ENCODE measurements around the gene ARHGEF28.

ARHGEF28 gene

DNA sequence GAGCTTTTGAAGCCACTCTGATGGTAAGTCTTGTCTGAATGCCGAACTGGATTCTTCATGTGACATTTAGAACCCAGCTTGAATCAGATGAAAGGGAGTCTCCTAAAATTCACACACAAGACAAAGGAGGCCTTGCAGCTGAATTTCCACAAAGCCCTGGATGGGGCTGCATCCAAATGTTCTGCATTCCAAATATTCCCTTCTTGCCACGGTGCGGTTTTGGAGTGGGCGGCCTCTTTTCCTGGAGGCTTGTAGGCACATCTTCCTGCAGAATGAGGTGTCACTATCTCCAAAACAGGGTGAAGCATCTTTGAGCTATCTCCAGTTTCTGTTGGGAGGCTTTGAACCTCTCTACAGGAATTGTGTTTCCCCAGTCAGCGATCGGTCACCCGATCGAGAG lies 342.7 kb downstream of the ARHGEF28 start:
- no peak for DNase-seq
- no peak overlapping the region for H3K27ac ChIP-seq
- no peak overlapping the region for H3K4me3 ChIP-seq (ENCODE audit: low read depth, low read length)
- TF ChIP-seq, protein P1, sequence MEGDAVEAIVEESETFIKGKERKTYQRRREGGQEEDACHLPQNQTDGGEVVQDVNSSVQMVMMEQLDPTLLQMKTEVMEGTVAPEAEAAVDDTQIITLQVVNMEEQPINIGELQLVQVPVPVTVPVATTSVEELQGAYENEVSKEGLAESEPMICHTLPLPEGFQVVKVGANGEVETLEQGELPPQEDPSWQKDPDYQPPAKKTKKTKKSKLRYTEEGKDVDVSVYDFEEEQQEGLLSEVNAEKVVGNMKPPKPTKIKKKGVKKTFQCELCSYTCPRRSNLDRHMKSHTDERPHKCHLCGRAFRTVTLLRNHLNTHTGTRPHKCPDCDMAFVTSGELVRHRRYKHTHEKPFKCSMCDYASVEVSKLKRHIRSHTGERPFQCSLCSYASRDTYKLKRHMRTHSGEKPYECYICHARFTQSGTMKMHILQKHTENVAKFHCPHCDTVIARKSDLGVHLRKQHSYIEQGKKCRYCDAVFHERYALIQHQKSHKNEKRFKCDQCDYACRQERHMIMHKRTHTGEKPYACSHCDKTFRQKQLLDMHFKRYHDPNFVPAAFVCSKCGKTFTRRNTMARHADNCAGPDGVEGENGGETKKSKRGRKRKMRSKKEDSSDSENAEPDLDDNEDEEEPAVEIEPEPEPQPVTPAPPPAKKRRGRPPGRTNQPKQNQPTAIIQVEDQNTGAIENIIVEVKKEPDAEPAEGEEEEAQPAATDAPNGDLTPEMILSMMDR (IDR thresholded peaks at IDR 0.05; ENCODE audit: low read depth, low read length): no peak
- H3K36me3 ChIP-seq: no peaks in the 10 kb centered on the region
- H3K9me3 ChIP-seq (ENCODE audit: severe bottlenecking): peaks cover 4% of the 10 kb centered on the region
- no peaks in the 10 kb centered on the region for H3K27me3 ChIP-seq (ENCODE audit: insufficient read depth, low read depth, severe bottlenecking)

DNA sequence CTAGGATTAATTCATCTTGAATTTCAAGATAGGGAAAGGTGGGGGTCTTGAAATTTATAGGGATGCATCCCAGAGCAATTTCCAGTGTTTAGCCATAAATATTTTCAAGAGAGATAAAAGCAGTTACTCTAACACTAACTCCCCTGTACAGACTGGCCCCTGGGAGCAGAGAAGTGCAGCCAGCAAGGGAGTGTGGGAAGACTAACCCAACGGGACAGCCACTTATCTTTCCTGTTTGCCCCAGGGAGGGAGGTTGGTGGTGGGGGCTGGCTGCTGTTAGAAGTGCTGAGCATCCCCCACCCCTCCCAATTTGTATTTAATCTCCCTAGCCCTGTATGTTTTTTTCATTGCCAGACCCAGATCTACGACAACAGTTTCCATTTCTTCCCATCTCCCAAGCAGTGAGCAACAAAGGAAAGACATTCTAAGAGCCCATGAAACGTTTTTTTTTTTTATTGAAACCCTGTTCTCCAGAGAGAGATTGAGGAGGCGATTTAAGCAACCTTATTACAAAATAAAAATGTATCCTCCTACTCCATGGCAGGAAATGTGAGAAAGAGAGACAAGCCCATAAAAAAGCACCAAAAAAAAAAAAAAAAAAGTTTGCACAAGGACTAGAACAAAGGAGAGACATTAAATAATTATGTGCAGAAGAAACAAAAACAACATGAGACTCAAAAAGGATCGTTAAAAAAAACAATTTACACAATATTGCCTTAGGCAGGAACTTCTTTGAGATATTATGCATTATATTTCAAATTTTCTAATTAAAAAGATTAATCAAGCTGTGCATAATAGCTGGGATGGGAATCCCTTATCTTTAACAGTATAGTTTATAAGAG lies 343.4 kb downstream of the ARHGEF28 start:
- H3K27me3 ChIP-seq (ENCODE audit: insufficient read depth, low read depth, severe bottlenecking): no peaks in the 10 kb centered on the region
- TF ChIP-seq, protein P1 (IDR thresholded peaks at IDR 0.05; ENCODE audit: low read depth, low read length): no peak
- no peak for DNase-seq
- H3K27ac ChIP-seq: no peak overlapping the region
- H3K4me3 ChIP-seq (ENCODE audit: low read depth, low read length): no peak overlapping the region
- no peaks in the 10 kb centered on the region for H3K36me3 ChIP-seq
- peaks cover 4% of the 10 kb centered on the region for H3K9me3 ChIP-seq (ENCODE audit: severe bottlenecking)

DNA sequence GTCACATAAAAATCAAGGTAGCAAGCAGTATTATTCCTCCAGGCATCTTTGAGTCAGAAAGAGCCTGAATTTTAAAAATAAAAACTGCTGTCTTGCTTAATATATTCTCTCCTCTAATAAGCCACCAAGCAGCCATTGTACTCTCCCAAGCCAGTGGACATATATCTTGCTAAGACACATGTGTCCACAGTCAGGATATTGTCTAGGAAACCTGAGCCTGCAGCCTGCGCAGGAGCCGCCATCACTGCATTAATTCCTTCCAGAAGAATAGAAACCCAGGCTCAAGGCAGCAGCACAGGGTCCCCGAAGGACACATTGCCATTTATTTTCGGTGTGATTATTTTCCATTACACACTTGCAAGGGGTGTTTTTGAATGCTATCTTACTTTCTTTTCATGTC lies 345.3 kb downstream of the ARHGEF28 start:
- H3K9me3 ChIP-seq (ENCODE audit: severe bottlenecking): peaks cover 4% of the 10 kb centered on the region
- no peak for DNase-seq
- H3K36me3 ChIP-seq: no peaks in the 10 kb centered on the region
- TF ChIP-seq, protein P1 (IDR thresholded peaks at IDR 0.05; ENCODE audit: low read depth, low read length): no peak
- no peak overlapping the region for H3K27ac ChIP-seq
- H3K27me3 ChIP-seq (ENCODE audit: insufficient read depth, low read depth, severe bottlenecking): no peaks in the 10 kb centered on the region
- no peak overlapping the region for H3K4me3 ChIP-seq (ENCODE audit: low read depth, low read length)

DNA sequence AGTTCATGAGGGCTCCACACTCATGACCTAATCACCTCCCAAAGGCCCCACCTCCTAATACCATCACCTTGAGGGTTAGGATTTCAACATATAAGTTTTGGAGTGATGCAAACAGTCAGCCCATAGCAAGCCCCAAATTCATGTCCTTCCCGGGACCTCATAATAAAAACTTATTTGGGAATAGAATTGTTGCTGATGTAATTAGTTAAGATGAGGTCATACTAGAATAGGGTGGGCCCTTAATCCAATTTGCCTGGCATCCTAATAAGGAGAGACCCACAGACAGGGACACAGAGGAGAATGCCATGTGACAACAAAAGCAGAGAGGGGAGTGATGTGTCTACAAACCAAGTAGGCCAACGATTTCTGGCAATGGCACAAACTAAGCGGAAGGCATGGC lies 347.1 kb downstream of the ARHGEF28 start:
- no peak for DNase-seq
- Histone ChIP-seq H3K4me3 (ENCODE audit: low read depth, low read length) (no peak overlapping the region), H3K27me3 (ENCODE audit: insufficient read depth, low read depth, severe bottlenecking) (no peaks in the 10 kb centered on the region), H3K36me3 (no peaks in the 10 kb centered on the region), H3K9me3 (ENCODE audit: severe bottlenecking) (peaks cover 4% of the 10 kb centered on the region), H3K27ac (peak overlapping the region; percentile 49; the same call in 1 of the 2 replicates)
- TF ChIP-seq, protein P1 (IDR thresholded peaks at IDR 0.05; ENCODE audit: low read depth, low read length): no peak

DNA sequence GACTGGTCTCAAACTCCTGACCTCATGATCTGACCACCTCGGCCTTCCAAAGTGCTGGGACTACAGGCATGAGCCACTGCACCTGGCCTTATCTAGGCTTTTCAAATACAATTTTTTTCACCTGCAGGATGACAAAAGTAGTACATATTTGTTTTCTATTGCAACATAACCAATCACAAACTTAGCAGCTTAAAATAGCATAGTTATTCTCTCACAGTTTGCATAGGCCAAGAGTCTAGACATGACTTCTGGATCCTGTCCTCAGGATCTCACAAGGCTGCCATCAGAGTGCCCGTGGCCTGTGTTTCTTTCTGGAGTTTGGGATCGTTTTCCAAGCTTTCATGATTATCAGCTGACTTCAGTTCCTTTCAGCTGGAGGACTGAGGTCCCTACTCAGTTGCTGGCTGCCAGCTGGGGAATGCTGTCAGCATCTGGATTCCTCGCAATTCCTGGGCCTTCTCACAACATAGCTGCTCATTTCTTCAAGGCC lies 348.9 kb downstream of the ARHGEF28 start:
- no peak overlapping the region for H3K27ac ChIP-seq
- H3K27me3 ChIP-seq (ENCODE audit: insufficient read depth, low read depth, severe bottlenecking): no peaks in the 10 kb centered on the region
- no peaks in the 10 kb centered on the region for H3K36me3 ChIP-seq
- H3K9me3 ChIP-seq (ENCODE audit: severe bottlenecking): peaks cover 4% of the 10 kb centered on the region
- TF ChIP-seq, protein P1 (IDR thresholded peaks at IDR 0.05; ENCODE audit: low read depth, low read length): no peak
- H3K4me3 ChIP-seq (ENCODE audit: low read depth, low read length): no peak overlapping the region
- DNase-seq: no peak
